ENCODE data around the gene KLHL40.

Gene KLHL40

DNA sequence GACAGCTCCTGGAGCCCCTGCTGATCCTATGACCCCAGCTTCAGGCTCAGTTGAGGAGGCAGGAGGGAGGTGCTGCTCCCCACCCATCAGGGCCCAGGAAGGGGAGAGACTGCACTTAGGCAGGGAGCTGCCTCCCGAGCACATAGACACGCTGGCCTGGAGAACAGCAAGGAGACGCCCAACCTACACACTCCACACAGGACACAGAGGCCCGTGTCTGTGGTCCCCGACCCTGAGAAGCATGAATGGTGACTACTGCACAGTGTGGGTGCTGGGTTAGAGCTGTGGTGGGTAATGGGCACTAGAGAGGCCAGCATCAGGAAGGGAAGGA lies 18.3 kb downstream of the KLHL40 start:
- Histone ChIP-seq H3K9ac (ENCODE audit: low read length) (no peak overlapping the region), H3K4me1 (ENCODE audit: low read length) (no peaks in the 10 kb centered on the region), H3K79me2 (ENCODE audit: low read length) (no peaks in the 10 kb centered on the region), H3K4me2 (ENCODE audit: low read depth, low read length) (no peak overlapping the region), H3F3A (ENCODE audit: insufficient read depth, low read length) (no peaks in the 10 kb centered on the region), H3K27me3 (replicated peaks; ENCODE audit: insufficient read depth, low read length) (no peaks in the 10 kb centered on the region), H2AFZ (ENCODE audit: low read length) (no peak overlapping the region), H3K27ac (ENCODE audit: low read length) (no peak overlapping the region), H3K36me3 (replicated peaks; ENCODE audit: insufficient read depth, low read length) (no peaks in the 10 kb centered on the region), H3K4me3 (ENCODE audit: low read length) (no peak overlapping the region), H4K20me1 (ENCODE audit: insufficient read depth, low read length) (no peaks in the 10 kb centered on the region), H3K9me2 (replicated peaks; ENCODE audit: insufficient read depth, low read length) (no peaks in the 10 kb centered on the region), H3K9me3 (replicated peaks; ENCODE audit: insufficient read depth, low read length) (no peaks in the 10 kb centered on the region)
- no peak for DNase-seq
- no peak for TF ChIP-seq EZH2 (optimal IDR thresholded peaks at IDR 0.05; ENCODE audit: low read depth, low read length)
- no peak for TF ChIP-seq CTCF (IDR thresholded peaks at IDR 0.05; ENCODE audit: low read length)
- no peak for TF ChIP-seq EZH2phosphoT487 (IDR thresholded peaks at IDR 0.05; ENCODE audit: low read length)

DNA sequence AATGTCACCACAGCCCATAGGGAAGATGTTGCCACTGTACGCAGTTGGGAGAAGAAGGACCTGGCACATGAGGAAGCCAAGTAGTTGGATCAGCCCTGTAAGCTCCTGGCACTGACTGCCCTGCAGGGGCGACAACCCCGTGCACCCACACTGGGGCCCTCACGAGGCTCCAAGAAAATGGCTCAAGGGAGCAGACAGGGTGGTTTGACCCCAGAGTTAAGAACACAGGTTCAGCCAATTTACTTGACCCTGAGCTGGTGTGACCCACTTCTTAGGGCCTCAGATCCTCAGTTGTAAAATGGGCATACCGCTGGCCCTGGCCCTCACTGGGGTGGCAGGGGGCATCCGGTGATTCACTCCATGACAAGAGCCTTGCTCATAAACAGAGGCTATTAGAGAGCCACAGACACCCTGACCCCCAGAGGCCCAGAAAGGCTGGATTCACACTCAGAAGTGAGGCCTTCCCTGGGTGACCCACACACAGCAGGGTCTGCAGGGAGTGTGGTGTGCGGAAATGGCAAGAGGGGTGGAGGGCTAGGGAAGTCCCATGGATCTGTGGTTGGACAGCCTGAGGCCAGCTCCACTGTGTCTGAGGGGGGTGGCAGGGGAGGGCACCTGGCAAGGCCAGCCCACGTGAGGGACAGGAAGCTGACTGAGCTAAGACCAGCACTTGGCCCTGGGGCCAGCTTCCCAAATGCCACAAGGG lies 19.0 kb downstream of the KLHL40 start:
- Histone ChIP-seq H4K20me1 (ENCODE audit: insufficient read depth, low read length) (no peaks in the 10 kb centered on the region), H3K27ac (ENCODE audit: low read length) (no peak overlapping the region), H3K9me2 (replicated peaks; ENCODE audit: insufficient read depth, low read length) (no peaks in the 10 kb centered on the region), H3K27me3 (replicated peaks; ENCODE audit: insufficient read depth, low read length) (no peaks in the 10 kb centered on the region), H3F3A (ENCODE audit: insufficient read depth, low read length) (no peaks in the 10 kb centered on the region), H3K4me1 (ENCODE audit: low read length) (no peaks in the 10 kb centered on the region), H3K9me3 (replicated peaks; ENCODE audit: insufficient read depth, low read length) (no peaks in the 10 kb centered on the region), H2AFZ (ENCODE audit: low read length) (no peak overlapping the region), H3K4me2 (ENCODE audit: low read depth, low read length) (no peak overlapping the region), H3K9ac (ENCODE audit: low read length) (no peak overlapping the region), H3K4me3 (ENCODE audit: low read length) (no peak overlapping the region), H3K36me3 (replicated peaks; ENCODE audit: insufficient read depth, low read length) (no peaks in the 10 kb centered on the region), H3K79me2 (ENCODE audit: low read length) (no peaks in the 10 kb centered on the region)
- TF ChIP-seq EZH2phosphoT487 (IDR thresholded peaks at IDR 0.05; ENCODE audit: low read length) (no peak), CTCF (IDR thresholded peaks at IDR 0.05; ENCODE audit: low read length) (no peak), EZH2 (optimal IDR thresholded peaks at IDR 0.05; ENCODE audit: low read depth, low read length) (no peak)
- no peak for DNase-seq

- Histone ChIP-seq H3K4me1 (ENCODE audit: low read length) (no peaks in the 10 kb centered on the region), H3K4me2 (ENCODE audit: low read depth, low read length) (no peak overlapping the region), H3K79me2 (ENCODE audit: low read length) (no peaks in the 10 kb centered on the region), H3K4me3 (ENCODE audit: low read length) (no peak overlapping the region), H3K9ac (ENCODE audit: low read length) (no peak overlapping the region), H3K36me3 (replicated peaks; ENCODE audit: insufficient read depth, low read length) (no peaks in the 10 kb centered on the region), H3K27ac (ENCODE audit: low read length) (no peak overlapping the region), H2AFZ (ENCODE audit: low read length) (no peak overlapping the region), H3K27me3 (replicated peaks; ENCODE audit: insufficient read depth, low read length) (no peaks in the 10 kb centered on the region), H3K9me3 (replicated peaks; ENCODE audit: insufficient read depth, low read length) (no peaks in the 10 kb centered on the region), H4K20me1 (ENCODE audit: insufficient read depth, low read length) (no peaks in the 10 kb centered on the region), H3K9me2 (replicated peaks; ENCODE audit: insufficient read depth, low read length) (no peaks in the 10 kb centered on the region), H3F3A (ENCODE audit: insufficient read depth, low read length) (no peaks in the 10 kb centered on the region)
- DNase-seq, result no peak
- TF ChIP-seq CTCF (IDR thresholded peaks at IDR 0.05; ENCODE audit: low read length) (no peak), EZH2phosphoT487 (IDR thresholded peaks at IDR 0.05; ENCODE audit: low read length) (no peak), EZH2 (optimal IDR thresholded peaks at IDR 0.05; ENCODE audit: low read depth, low read length) (no peak)
Observed at GRCh38 chr3:42705058-42705767, 19.9 kb downstream of the KLHL40 start.
